Neural crest cell (in vitro differentiated cells): ENCODE results near the gene KSR2. TPM values are rescaled to one million over a fixed set of nuclear protein-coding genes. Genes with fewer than 3 reads are reported as not detected.

Source experiments
- DNase-seq: peaks from one replicate; pipeline ENCODE4 v3.0.0; 2021; ENCODE audit warnings: low read depth, mixed read lengths, low spot score
- H3K27ac Mint-ChIP-seq: one replicate; pipeline ENCODE4 v1.8.0; 2021; ENCODE audit warnings: mild to moderate bottlenecking, mixed read lengths; ENCODE audit not compliant: unreplicated experiment
- H3K27me3 Mint-ChIP-seq: 2 replicates; pipeline ENCODE4 v1.8.0; 2021; ENCODE audit warnings: low read depth, mild to moderate bottlenecking, mixed read lengths
- H3K36me3 Mint-ChIP-seq: 2 replicates; pipeline ENCODE4 v1.8.0; 2021; ENCODE audit warnings: low read depth, mild to moderate bottlenecking, mixed read lengths
- H3K4me1 Mint-ChIP-seq: 2 replicates; pipeline ENCODE4 v1.8.0; 2021; ENCODE audit warnings: mixed read lengths
- H3K4me3 Mint-ChIP-seq: one replicate; pipeline ENCODE4 v1.8.0; 2021; ENCODE audit warnings: mild to moderate bottlenecking, mixed read lengths
- H3K9me3 Mint-ChIP-seq: 2 replicates; pipeline ENCODE4 v1.8.0; 2021; ENCODE audit warnings: mixed read lengths
- total RNA-seq: library from RNA; stranded (reverse); gene quantifications from 2 replicates; pipeline ENCODE4 v1.2.1, GENCODE V29; 2021
- TF ChIP-seq, protein P1 (sequence below): fragments of 200-600 bp; sonication (generic); conservative IDR thresholded peaks from 2 replicates; pipeline ENCODE4 v1.5.0; 2021; ENCODE audit warnings: antibody characterized with exemption, mild to moderate bottlenecking

Gene KSR2
- total RNA-seq, 1 donor from 2014 or later: 0.33 TPM

- Mint-ChIP-seq H3K27ac (no peak overlapping the region), H3K4me1 (peaks cover 12% of the 10 kb centered on the region), H3K36me3 (no peaks in the 10 kb centered on the region), H3K9me3 (no peaks in the 10 kb centered on the region), H3K4me3 (no peak overlapping the region), H3K27me3 (peaks cover 23% of the 10 kb centered on the region)
- TF ChIP-seq, protein P1, sequence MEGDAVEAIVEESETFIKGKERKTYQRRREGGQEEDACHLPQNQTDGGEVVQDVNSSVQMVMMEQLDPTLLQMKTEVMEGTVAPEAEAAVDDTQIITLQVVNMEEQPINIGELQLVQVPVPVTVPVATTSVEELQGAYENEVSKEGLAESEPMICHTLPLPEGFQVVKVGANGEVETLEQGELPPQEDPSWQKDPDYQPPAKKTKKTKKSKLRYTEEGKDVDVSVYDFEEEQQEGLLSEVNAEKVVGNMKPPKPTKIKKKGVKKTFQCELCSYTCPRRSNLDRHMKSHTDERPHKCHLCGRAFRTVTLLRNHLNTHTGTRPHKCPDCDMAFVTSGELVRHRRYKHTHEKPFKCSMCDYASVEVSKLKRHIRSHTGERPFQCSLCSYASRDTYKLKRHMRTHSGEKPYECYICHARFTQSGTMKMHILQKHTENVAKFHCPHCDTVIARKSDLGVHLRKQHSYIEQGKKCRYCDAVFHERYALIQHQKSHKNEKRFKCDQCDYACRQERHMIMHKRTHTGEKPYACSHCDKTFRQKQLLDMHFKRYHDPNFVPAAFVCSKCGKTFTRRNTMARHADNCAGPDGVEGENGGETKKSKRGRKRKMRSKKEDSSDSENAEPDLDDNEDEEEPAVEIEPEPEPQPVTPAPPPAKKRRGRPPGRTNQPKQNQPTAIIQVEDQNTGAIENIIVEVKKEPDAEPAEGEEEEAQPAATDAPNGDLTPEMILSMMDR: no peak
- DNase-seq: no peak
These were observed 441.9 kb downstream of the KSR2 start for GRCh38 chr12:117526757-117527478.

- H3K36me3 Mint-ChIP-seq: no peaks in the 10 kb centered on the region
- H3K4me1 Mint-ChIP-seq: peaks cover 12% of the 10 kb centered on the region
- H3K4me3 Mint-ChIP-seq: no peak overlapping the region
- no peak for DNase-seq
- no peaks in the 10 kb centered on the region for H3K9me3 Mint-ChIP-seq
- peaks cover 15% of the 10 kb centered on the region for H3K27me3 Mint-ChIP-seq
- TF ChIP-seq, protein P1: no peak
- peak overlapping the region; percentile 46 for H3K27ac Mint-ChIP-seq
These were observed 443.0 kb downstream of the KSR2 start for GRCh38 chr12:117525766-117526165.

DNA sequence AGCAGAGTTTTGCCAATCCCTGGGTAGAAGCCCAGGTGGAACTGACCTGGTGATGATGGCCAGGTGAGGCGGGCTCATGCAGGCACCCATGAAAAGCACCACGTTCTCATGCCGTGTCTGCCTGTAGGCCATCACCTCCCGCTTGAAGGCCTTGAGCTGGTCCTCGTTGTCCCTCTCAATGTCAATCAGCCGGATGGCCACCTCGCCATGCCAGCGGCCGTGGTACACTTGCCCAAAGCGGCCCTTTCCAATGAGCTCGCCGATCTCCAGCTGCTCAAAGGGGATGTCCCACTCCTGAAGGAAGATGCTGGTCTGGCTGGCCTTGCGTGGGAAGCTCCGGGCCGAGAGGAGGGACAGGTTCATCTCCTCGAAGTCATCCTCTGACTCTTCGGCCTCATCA lies 444.0 kb downstream of the KSR2 start:
- no peak overlapping the region for H3K4me3 Mint-ChIP-seq
- TF ChIP-seq, protein P1: no peak
- no peak overlapping the region for H3K27ac Mint-ChIP-seq
- peaks cover 12% of the 10 kb centered on the region for H3K4me1 Mint-ChIP-seq
- no peaks in the 10 kb centered on the region for H3K9me3 Mint-ChIP-seq
- H3K36me3 Mint-ChIP-seq: no peaks in the 10 kb centered on the region
- peaks cover 13% of the 10 kb centered on the region for H3K27me3 Mint-ChIP-seq
- DNase-seq: no peak

GRCh38 chr12:117523971-117524370 lies 444.8 kb downstream of the KSR2 start:
- H3K4me1 Mint-ChIP-seq: peaks cover 12% of the 10 kb centered on the region
- H3K27me3 Mint-ChIP-seq: peaks cover 17% of the 10 kb centered on the region
- H3K4me3 Mint-ChIP-seq: no peak overlapping the region
- no peak overlapping the region for H3K27ac Mint-ChIP-seq
- no peaks in the 10 kb centered on the region for H3K9me3 Mint-ChIP-seq
- no peaks in the 10 kb centered on the region for H3K36me3 Mint-ChIP-seq
- TF ChIP-seq, protein P1: no peak
- no peak for DNase-seq

- Mint-ChIP-seq H3K9me3 (no peaks in the 10 kb centered on the region), H3K27me3 (peaks cover 9% of the 10 kb centered on the region), H3K4me3 (no peak overlapping the region), H3K27ac (no peak overlapping the region), H3K4me1 (peaks cover 14% of the 10 kb centered on the region), H3K36me3 (no peaks in the 10 kb centered on the region)
- DNase-seq: no peak
- TF ChIP-seq, protein P1: no peak
These were observed 446.2 kb downstream of the KSR2 start for GRCh38 chr12:117522559-117522958.
